NB4 (cell line): ENCODE results near the gene GLCE.
"Not testable (repeated sequence)": the region's sequence is repeated elsewhere in the genome, so short reads cannot be mapped to it uniquely, and the experiment has no call there.

Source experiments
- DNase-seq: peaks from one replicate; pipeline ENCODE4 v3.0.0; 2010; ENCODE audit warnings: low read depth
- H3K4me3 ChIP-seq: one replicate; pipeline ENCODE4 v1.5.1; 2011; ENCODE audit warnings: mild to moderate bottlenecking, low read depth, low read length, moderate library complexity
- MYC ChIP-seq: IDR thresholded peaks from 2 replicates; pipeline ENCODE4 v1.6.1; 2011; ENCODE audit warnings: low read depth, low read length
- POLR2A ChIP-seq: IDR thresholded peaks from 2 replicates; pipeline ENCODE4 v1.6.1; 2011; ENCODE audit warnings: mild to moderate bottlenecking; ENCODE audit not compliant: insufficient read length; ENCODE audit errors: extremely low read depth
- TF ChIP-seq, protein P1 (sequence below): IDR thresholded peaks from 2 replicates; pipeline ENCODE4 v1.6.1; 2011; ENCODE audit warnings: low read depth, low read length
- TF ChIP-seq, protein P2 (sequence below): IDR thresholded peaks from one replicate; pipeline ENCODE4 v1.5.1; 2012; ENCODE audit warnings: low read depth, low read length

Gene GLCE

DNA sequence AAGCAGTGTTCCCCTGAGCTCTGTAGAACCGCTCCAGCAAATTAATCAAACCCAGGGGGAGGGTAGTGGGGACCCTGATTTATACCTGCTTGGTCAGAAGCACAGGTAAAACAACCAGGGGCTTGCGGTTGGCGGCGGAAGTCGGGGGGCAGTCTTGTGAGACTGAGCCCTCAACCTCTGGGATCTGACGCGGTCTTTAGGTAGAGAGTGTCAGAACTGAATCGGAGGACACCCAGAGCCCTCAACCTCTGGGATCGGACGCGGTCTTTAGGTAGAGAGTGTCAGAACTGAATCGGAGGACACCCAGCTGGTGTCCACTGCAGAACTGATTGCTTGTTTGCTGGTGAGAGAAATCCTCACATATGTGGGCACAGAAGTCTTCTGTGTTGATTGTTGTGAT, 125.4 kb downstream of the GLCE start:
- H3K4me3 ChIP-seq, result no peak overlapping the region

DNA sequence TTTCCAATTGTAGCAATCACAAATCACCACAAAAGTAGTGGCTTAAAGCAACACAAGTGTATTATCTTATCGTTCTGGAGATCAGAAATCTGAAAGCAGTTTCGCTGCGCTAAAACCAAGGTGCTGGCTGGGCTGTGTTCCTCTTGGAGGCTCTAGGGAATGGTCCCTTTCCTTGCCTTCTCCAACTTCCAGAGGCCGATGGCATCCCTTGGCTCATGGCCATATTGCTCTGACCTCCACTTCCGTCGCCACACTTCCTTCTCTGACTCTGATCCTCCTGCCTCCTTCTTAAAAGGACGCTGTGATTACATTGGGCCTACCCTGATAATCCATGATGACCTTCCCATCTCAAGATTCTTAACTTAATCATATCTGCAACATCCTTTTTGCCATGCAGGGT, 127.6 kb downstream of the GLCE start:
- DNase-seq, result no peak
- H3K4me3 ChIP-seq, result no peak overlapping the region
- TF ChIP-seq, protein P1, sequence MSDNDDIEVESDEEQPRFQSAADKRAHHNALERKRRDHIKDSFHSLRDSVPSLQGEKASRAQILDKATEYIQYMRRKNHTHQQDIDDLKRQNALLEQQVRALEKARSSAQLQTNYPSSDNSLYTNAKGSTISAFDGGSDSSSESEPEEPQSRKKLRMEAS, result no peak
- TF ChIP-seq POLR2A, result no peak
- no peak for TF ChIP-seq MYC
- TF ChIP-seq, protein P2, sequence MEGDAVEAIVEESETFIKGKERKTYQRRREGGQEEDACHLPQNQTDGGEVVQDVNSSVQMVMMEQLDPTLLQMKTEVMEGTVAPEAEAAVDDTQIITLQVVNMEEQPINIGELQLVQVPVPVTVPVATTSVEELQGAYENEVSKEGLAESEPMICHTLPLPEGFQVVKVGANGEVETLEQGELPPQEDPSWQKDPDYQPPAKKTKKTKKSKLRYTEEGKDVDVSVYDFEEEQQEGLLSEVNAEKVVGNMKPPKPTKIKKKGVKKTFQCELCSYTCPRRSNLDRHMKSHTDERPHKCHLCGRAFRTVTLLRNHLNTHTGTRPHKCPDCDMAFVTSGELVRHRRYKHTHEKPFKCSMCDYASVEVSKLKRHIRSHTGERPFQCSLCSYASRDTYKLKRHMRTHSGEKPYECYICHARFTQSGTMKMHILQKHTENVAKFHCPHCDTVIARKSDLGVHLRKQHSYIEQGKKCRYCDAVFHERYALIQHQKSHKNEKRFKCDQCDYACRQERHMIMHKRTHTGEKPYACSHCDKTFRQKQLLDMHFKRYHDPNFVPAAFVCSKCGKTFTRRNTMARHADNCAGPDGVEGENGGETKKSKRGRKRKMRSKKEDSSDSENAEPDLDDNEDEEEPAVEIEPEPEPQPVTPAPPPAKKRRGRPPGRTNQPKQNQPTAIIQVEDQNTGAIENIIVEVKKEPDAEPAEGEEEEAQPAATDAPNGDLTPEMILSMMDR, result no peak

More for the DNA sequence above, 125.4 kb downstream of the GLCE start:
- TF ChIP-seq POLR2A, result no peak
- TF ChIP-seq, protein P2, result no peak
- TF ChIP-seq, protein P1, result no peak
- no peak for TF ChIP-seq MYC
- no peak for DNase-seq

DNA sequence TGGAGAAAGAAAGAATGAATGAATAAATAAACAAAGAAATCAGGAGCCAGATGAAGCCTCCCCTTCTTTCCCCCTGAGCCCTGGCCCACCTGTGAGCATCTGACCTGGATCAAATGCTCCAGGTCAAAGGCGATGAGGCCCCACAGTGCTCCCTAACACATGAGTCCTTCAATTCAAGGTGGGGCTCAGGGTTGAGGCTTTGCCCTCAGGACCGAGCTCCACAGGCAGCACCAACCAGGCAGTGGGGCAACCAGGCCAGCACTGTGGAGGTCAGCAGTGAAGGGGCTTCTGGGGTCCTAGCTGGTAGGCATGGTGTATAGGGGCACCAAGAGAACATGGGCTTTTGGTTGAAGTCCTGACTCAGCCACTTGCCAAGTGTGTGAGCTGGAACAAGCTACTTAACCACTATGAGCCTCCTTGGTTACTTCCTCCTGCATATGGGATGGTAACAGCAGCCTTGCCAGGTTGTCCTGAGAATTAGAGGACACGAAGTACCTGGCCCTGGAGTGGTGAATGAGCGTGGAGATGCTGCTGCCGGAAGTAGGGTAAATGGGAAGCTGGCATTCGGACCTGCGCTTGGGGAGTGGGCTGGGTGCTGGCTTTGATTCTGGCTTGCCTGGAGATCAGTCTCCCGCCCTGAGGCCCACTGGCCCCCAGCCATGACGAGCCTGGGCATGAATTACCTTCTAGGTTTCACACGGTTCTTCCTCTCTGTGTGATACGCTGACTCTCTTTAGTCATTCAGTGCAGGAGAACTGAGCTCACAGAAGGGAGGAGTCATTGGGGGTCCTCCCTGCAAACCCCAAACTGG, 128.3 kb downstream of the GLCE start:
- TF ChIP-seq, protein P1, result no peak
- TF ChIP-seq POLR2A, result no peak
- TF ChIP-seq, protein P2, result no peak

DNA sequence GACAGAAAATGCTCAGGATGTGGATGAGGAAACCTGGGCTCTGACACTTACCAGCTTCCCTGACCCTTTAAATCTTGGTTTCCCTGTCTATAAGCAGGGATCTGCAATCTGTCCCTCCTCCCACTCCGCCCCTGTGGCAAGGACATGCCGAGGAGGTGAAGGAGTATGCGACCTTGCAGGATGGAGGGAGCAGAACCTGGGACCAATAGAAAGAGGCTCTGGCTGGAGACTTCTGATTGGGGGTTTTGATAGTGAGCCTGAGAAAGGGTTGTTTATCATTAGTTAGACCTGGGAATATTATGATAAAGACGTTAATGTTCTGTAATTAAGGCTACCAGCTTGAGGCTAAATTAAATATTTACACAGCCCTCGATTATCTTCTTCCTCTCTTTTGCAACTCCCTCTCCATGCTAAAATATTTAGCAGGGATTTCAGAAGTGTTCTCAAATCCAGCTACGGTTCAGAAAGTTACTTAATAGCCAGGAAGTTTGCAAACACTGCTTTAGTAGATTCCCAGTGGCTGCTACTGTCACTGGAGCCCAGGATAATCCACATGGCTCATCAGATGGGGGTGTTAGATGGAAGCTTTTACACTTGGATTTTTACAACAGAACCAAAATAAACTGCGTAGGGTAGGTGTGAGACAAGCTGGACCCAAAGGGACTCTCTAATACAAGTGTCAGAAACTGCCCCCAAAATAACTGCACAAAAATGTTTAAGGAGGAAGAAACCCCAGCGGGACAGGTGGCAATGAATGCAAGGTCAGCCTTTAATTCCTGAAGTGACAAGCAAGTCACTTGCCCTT, 129.1 kb downstream of the GLCE start:
- no peak for DNase-seq
- H3K4me3 ChIP-seq, result no peak overlapping the region
- TF ChIP-seq, protein P1, result no peak
- TF ChIP-seq, protein P2, result no peak
- TF ChIP-seq MYC, result no peak
- TF ChIP-seq POLR2A, result no peak

More for the DNA sequence above, 128.3 kb downstream of the GLCE start:
- no peak overlapping the region for H3K4me3 ChIP-seq
- no peak for DNase-seq

DNA sequence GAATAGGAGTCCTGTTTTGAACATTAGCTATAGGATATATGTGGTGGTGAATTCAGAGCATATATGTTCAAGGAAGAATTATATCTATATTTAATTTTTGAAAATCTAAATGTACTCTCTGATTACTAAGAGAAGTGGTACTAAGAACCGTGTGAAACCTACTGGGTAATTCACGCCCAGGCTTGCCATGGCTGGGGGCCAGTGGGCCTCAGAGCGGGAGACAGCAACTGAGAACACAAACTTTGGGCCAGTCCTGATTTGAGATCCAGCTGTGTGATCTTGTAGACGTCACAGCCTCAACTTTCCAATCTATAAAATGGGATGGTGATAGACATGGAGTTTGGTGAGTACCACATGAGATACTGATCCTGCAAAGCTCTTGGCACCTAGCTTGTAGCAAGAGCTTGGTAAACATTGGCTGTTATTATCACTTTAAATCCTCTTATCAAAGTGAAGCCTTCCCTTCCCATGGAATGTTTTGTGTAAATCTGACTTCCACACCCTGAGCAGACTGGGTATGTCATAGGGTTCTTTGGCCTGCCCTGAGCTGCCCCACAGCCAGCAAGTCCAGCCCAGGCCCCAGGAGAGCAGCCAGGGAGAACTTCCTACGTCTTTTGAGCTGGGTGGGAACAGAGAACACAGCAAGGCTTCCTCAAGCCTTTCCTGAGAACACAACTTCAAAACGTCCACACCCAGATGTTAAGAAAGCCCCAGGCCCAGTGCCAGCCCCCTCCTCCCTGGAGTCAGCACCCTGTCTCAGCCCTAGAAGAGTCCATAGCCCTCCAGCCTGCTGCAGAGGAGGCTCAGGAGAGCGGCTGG, 130.1 kb downstream of the GLCE start:
- TF ChIP-seq, protein P1, result no peak
- H3K4me3 ChIP-seq, result no peak overlapping the region
- DNase-seq, result no peak

DNA sequence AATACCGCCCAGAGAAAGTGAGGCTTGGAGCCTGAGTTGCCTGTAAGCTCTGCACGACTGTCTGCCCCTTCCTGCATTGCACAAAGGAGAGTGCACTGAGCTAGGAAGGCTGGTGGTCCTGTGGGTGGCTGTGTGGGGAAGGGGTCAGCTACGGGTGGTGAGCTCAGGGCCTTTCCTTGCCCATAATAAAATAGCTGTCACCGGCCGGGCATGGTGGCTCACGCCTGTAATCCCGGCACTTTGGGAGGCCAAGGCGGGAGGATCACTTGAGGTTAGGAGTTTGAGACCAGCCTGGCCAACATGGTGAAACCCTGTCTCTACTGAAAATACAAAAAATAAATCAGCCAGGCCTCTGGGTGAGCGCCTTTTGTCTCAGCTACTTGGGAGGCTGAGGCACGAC, 131.2 kb downstream of the GLCE start:
- H3K4me3 ChIP-seq, result not testable (repeated sequence)

More for the DNA sequence above, 131.2 kb downstream of the GLCE start:
- DNase-seq, result not testable (repeated sequence)
